HCT116 (cell line): ENCODE results near the gene ZGPAT. TPM values are rescaled to one million over a fixed set of nuclear protein-coding genes. Genes with fewer than 3 reads are reported as not detected.

Experiments
- ATAC-seq: fragments of 200-7000 bp; cut with Tn5 transposase; 2 replicates; pipeline ENCODE4 v1.9.1; 2020; ENCODE audit warnings: mild to moderate bottlenecking, moderate library complexity
- BruUV-seq: library from RNA; stranded (reverse); fragments of 400-500 nt; replicated peaks from 2 replicates; lab custom pipeline; 2021; lab: Mats Ljungman, UMichigan
- CTCF ChIA-PET: fragments of 300-600 bp; sonication (Branson Sonifier 250); formaldehyde crosslinking; loops from one replicate; lab custom pipeline; 2021; ENCODE audit warnings: antibody characterized with exemption; lab: Charles Lee
- POLR2A ChIA-PET: fragments of 300-600, 350-600 bp; sonication (Branson Sonifier 250); formaldehyde crosslinking; loops from one replicate; lab custom pipeline; 2021; ENCODE audit warnings: antibody characterized with exemption; lab: Charles Lee
- RAD21 ChIA-PET, 2 experiments: fragments of 300-600 bp; sonication (Branson Sonifier 250); formaldehyde crosslinking; loops; one replicate each; lab custom pipeline; 2023; ENCODE audit warnings: low total read pairs in 2 of 2; ENCODE audit not compliant: uncharacterized antibody in 2 of 2, unreplicated experiment in 2 of 2, low non-redundant PET in 1 of 2; lab: Charles Lee
- DNase-seq: peaks from one replicate; pipeline ENCODE4 v3.0.0-alpha.2; 2010; ENCODE audit warnings: low read depth, low spot score
- H2AFZ ChIP-seq: fragments of 200-600 bp; shearing (Covaris generic), sonication (generic); 2 replicates; pipeline ENCODE4 v1.6.1; 2017; ENCODE audit warnings: low read depth, mixed run types, mixed read lengths, antibody characterized with exemption, low read length; ENCODE audit not compliant: poor library complexity, severe bottlenecking
- H3K27ac ChIP-seq: 2 replicates; pipeline ENCODE4 v1.5.1; 2012; ENCODE audit warnings: low read depth, low read length
- H3K27me3 ChIP-seq: fragments of 200-600 bp; sonication (generic); 2 replicates; pipeline ENCODE4 v1.6.1; 2016; ENCODE audit warnings: mixed run types, low read length, mixed read lengths; ENCODE audit not compliant: insufficient read depth
- H3K36me3 ChIP-seq, 2 experiments: fragments of 200-500 bp in 1 of 2; fragments of 200-600 bp in 1 of 2; sonication (Bioruptor generic) in 1 of 2; sonication (generic) in 1 of 2; 2 replicates each; pipeline versions ENCODE4 v1.5.1 to v1.6.1; 2014 to 2016; ENCODE audit warnings: low read length in 2 of 2, inconsistent platforms in 1 of 2, mixed read lengths in 1 of 2, mixed run types in 1 of 2; ENCODE audit not compliant: insufficient read depth in 2 of 2, control insufficient read depth in 1 of 2
- H3K4me1 ChIP-seq, 2 experiments: fragments of 200-600 bp in 1 of 2; sonication (generic) in 1 of 2; 2 replicates each; pipeline versions ENCODE4 v1.5.1 to v1.6.1; 2012 to 2017; ENCODE audit warnings: low read length in 2 of 2, inconsistent platforms in 1 of 2, mild to moderate bottlenecking in 1 of 2, mixed read lengths in 1 of 2, mixed run types in 1 of 2, moderate library complexity in 1 of 2; ENCODE audit not compliant: insufficient read depth in 2 of 2, control insufficient read depth in 1 of 2
- H3K4me2 ChIP-seq: fragments of 200-600 bp; sonication (generic); 2 replicates; pipeline ENCODE4 v1.6.1; 2017; ENCODE audit warnings: mixed run types, low read length, mixed read lengths
- H3K4me3 ChIP-seq, 2 experiments: fragments of 200-600 bp in 1 of 2; sonication (generic) in 1 of 2; replicated peaks in 1 of 2; 2 replicates each; pipeline ENCODE4 v1.5.1; 2011 to 2016; ENCODE audit warnings: low read length in 2 of 2, control low read depth in 1 of 2, low read depth in 1 of 2, mild to moderate bottlenecking in 1 of 2, mixed read lengths in 1 of 2, mixed run types in 1 of 2
- H3K79me2 ChIP-seq: fragments of 200-600 bp; sonication (generic); 2 replicates; pipeline ENCODE4 v1.6.1; 2017; ENCODE audit warnings: mild to moderate bottlenecking, mixed run types, low read length, moderate library complexity, mixed read lengths; ENCODE audit not compliant: insufficient read depth
- H3K9ac ChIP-seq: fragments of 200-600 bp; sonication (generic); 2 replicates; pipeline ENCODE4 v1.6.1; 2016; ENCODE audit warnings: low read length, mixed read lengths
- H3K9me2 ChIP-seq: fragments of 200-600 bp; sonication (generic), shearing (Covaris generic); 2 replicates; pipeline ENCODE4 v1.6.1; 2017; ENCODE audit warnings: mixed run types, mild to moderate bottlenecking, moderate library complexity; ENCODE audit not compliant: insufficient read depth
- H3K9me3 ChIP-seq, 2 experiments: fragments of 200-500 bp in 1 of 2; fragments of 200-600 bp in 1 of 2; sonication (Bioruptor generic) in 1 of 2; sonication (generic) in 1 of 2; 2 replicates each; pipeline ENCODE4 v1.6.1; 2014 to 2017; ENCODE audit warnings: low read length in 2 of 2, mixed read lengths in 2 of 2, inconsistent platforms in 1 of 2, low read depth in 1 of 2, mild to moderate bottlenecking in 1 of 2, mixed run types in 1 of 2, moderate library complexity in 1 of 2; ENCODE audit not compliant: control insufficient read depth in 1 of 2, insufficient read depth in 1 of 2
- H4K20me1 ChIP-seq: fragments of 200-600 bp; sonication (generic), shearing (Covaris generic); 2 replicates; pipeline ENCODE4 v1.6.1; 2017; ENCODE audit warnings: mixed run types, mild to moderate bottlenecking, moderate library complexity; ENCODE audit not compliant: insufficient read depth
- EGR1 ChIP-seq: IDR thresholded peaks from 2 replicates; pipeline ENCODE4 v1.6.1; 2012; ENCODE audit warnings: low read depth
- ELF1 ChIP-seq: IDR thresholded peaks from 2 replicates; pipeline ENCODE4 v1.6.1; 2012; ENCODE audit warnings: low read depth, borderline replicate concordance
- FOSL1 ChIP-seq: IDR thresholded peaks from 2 replicates; pipeline ENCODE4 v1.6.1; 2012; ENCODE audit warnings: low read depth
- SRF ChIP-seq: IDR thresholded peaks from 2 replicates; pipeline ENCODE4 v1.6.1; 2012; ENCODE audit warnings: low read depth
- ZFX ChIP-seq: fragments of 450-650 bp; IDR thresholded peaks from 2 replicates; pipeline ENCODE4 v1.6.1; 2017
- intact Hi-C: fragments of 100-400 bp; cut with micrococcal nuclease; formaldehyde crosslinking; loops from 2 replicates; pipeline ENCODE4 v1.10.0; 2022
- total RNA-seq: library from RNA; stranded (reverse); gene quantifications from one replicate; pipeline ENCODE4 v1.2.1, GENCODE V29; 2021; ENCODE audit not compliant: unreplicated experiment
- TF ChIP-seq, protein P1 (sequence below): IDR thresholded peaks from 2 replicates; pipeline ENCODE4 v1.6.1; 2012
- TF ChIP-seq, protein P2 (sequence below), 3 experiments: fragments of 200-600 bp in 1 of 3; sonication (generic) in 1 of 3; IDR thresholded peaks in 2 of 3; conservative IDR thresholded peaks in 1 of 3; 2 replicates each; pipeline ENCODE4 v1.5.1; 2012 to 2017; ENCODE audit warnings: low read depth in 2 of 3, low read length in 2 of 3, antibody characterized with exemption in 1 of 3, borderline replicate concordance in 1 of 3, control low read depth in 1 of 3, mild to moderate bottlenecking in 1 of 3, mixed read lengths in 1 of 3, mixed run types in 1 of 3, moderate library complexity in 1 of 3; ENCODE audit not compliant: insufficient read depth in 1 of 3
- TF ChIP-seq, protein P3 (sequence below): IDR thresholded peaks from 2 replicates; pipeline ENCODE4 v1.6.1; 2011; ENCODE audit warnings: mild to moderate bottlenecking, low read length, moderate library complexity; ENCODE audit not compliant: insufficient replicate concordance; ENCODE audit errors: extremely low read depth

The ZGPAT gene
- total RNA-seq, 1 experiment from 2014 or later = 30.6 TPM

DNA sequence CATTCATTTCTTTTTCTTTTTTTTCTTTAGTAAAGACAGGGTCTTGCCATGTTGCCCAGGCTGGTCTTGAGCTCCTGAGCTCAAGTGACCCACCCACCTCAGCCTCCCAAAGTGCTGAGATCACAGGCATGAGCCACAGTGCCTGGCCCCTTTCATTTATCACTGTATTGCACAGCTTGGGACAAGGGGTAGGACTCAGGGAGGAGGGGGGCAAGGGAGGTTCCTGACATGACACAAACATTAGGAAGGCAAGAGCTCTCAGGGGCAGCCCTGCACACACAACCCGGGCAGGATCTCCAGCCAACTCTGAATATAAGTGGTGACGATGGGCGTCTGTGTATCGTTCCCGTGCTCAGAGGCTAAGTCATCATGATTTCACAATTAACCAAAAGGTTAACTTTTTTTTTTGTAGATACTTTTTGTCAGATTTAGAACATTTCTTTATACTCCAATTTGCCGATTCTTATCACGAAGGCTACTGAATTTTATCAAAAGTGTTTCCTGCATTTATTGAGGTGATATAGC lies 51.6 kb downstream of the ZGPAT start:
- Histone ChIP-seq H3K4me1 (no peaks in the 10 kb centered on the region), H3K27ac (no peak overlapping the region), H3K9me2 (no peaks in the 10 kb centered on the region), H3K9ac (no peak overlapping the region), H3K4me3 (no peak overlapping the region), H3K4me2 (no peak overlapping the region), H3K79me2 (no peaks in the 10 kb centered on the region), H2AFZ (no peak overlapping the region), H3K9me3 (no peaks in the 10 kb centered on the region), H3K36me3 (no peaks in the 10 kb centered on the region), H4K20me1 (no peaks in the 10 kb centered on the region), H3K27me3 (no peaks in the 10 kb centered on the region)
- ChIA-PET CTCF (no interaction called here), RAD21 (no interaction called here), POLR2A (no interaction called here)
- BruUV-seq = no TSS peak
- TF ChIP-seq, protein P1, sequence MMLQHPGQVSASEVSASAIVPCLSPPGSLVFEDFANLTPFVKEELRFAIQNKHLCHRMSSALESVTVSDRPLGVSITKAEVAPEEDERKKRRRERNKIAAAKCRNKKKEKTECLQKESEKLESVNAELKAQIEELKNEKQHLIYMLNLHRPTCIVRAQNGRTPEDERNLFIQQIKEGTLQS = no peak
- TF ChIP-seq, protein P2, sequence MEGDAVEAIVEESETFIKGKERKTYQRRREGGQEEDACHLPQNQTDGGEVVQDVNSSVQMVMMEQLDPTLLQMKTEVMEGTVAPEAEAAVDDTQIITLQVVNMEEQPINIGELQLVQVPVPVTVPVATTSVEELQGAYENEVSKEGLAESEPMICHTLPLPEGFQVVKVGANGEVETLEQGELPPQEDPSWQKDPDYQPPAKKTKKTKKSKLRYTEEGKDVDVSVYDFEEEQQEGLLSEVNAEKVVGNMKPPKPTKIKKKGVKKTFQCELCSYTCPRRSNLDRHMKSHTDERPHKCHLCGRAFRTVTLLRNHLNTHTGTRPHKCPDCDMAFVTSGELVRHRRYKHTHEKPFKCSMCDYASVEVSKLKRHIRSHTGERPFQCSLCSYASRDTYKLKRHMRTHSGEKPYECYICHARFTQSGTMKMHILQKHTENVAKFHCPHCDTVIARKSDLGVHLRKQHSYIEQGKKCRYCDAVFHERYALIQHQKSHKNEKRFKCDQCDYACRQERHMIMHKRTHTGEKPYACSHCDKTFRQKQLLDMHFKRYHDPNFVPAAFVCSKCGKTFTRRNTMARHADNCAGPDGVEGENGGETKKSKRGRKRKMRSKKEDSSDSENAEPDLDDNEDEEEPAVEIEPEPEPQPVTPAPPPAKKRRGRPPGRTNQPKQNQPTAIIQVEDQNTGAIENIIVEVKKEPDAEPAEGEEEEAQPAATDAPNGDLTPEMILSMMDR (IDR thresholded peaks at IDR 0.05 in 2 of 3, conservative IDR thresholded peaks at IDR 0.05 in 1 of 3; ENCODE audit: borderline replicate concordance in 1 of 3, insufficient read depth in 1 of 3, low read depth in 2 of 3, low read length in 2 of 3) = no peak
- TF ChIP-seq ZFX (no peak), EGR1 (no peak), ELF1 (no peak), SRF (no peak), FOSL1 (no peak)
- TF ChIP-seq, protein P3, sequence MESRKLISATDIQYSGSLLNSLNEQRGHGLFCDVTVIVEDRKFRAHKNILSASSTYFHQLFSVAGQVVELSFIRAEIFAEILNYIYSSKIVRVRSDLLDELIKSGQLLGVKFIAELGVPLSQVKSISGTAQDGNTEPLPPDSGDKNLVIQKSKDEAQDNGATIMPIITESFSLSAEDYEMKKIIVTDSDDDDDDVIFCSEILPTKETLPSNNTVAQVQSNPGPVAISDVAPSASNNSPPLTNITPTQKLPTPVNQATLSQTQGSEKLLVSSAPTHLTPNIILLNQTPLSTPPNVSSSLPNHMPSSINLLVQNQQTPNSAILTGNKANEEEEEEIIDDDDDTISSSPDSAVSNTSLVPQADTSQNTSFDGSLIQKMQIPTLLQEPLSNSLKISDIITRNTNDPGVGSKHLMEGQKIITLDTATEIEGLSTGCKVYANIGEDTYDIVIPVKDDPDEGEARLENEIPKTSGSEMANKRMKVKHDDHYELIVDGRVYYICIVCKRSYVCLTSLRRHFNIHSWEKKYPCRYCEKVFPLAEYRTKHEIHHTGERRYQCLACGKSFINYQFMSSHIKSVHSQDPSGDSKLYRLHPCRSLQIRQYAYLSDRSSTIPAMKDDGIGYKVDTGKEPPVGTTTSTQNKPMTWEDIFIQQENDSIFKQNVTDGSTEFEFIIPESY = no peak
- no peak for ATAC-seq
- DNase-seq = no peak
- intact Hi-C loops = no loop called here
